PC-9 (cell line): ENCODE results near the gene POFUT2. TPM values are rescaled to one million over a fixed set of nuclear protein-coding genes. Genes with fewer than 3 reads are reported as not detected.
A peak's percentile ranks its signal among the peaks of the same experiment; 100 is the strongest.

Source experiments
- Bru-seq: library from RNA; stranded (reverse); fragments of 400-500 nt; gene quantifications from one replicate; lab custom pipeline; 2021; lab: Mats Ljungman, UMichigan
- BruChase-seq, 2 experiments: library from RNA; stranded (reverse); fragments of 400-500 nt; gene quantifications; one replicate each; lab custom pipeline; 2021; lab: Mats Ljungman, UMichigan
- BruUV-seq: library from RNA; stranded (reverse); fragments of 400-500 nt; replicated peaks from 2 replicates; lab custom pipeline; 2021; lab: Mats Ljungman, UMichigan
- CTCF ChIA-PET: fragments of 300-600 bp; sonication (Branson Sonifier 250); formaldehyde crosslinking; loops from one replicate; lab custom pipeline; 2022; ENCODE audit warnings: antibody characterized with exemption; lab: Charles Lee
- POLR2A ChIA-PET: fragments of 300-600 bp; sonication (Branson Sonifier 250); formaldehyde crosslinking; loops from one replicate; lab custom pipeline; 2022; ENCODE audit warnings: antibody characterized with exemption; ENCODE audit not compliant: unreplicated experiment; lab: Charles Lee
- DNase-seq, 2 experiments: peaks; one replicate each; pipeline versions ENCODE4 v3.0.0 to v3.0.0-alpha.2; 2015 to 2022; ENCODE audit warnings: mixed read lengths in 1 of 2
- H2AFZ ChIP-seq: fragments of 200-600 bp; sonication (generic); 2 replicates; pipeline ENCODE4 v1.8.1; 2017; ENCODE audit warnings: antibody characterized with exemption
- H3F3A ChIP-seq: fragments of 200-600 bp; sonication (generic); 2 replicates; pipeline ENCODE4 v1.8.1; 2017; ENCODE audit warnings: antibody characterized with exemption, mild to moderate bottlenecking, low read depth; ENCODE audit not compliant: insufficient read depth
- H3K27ac ChIP-seq: fragments of 200-600 bp; sonication (generic); 2 replicates; pipeline ENCODE4 v1.6.1; 2016; ENCODE audit warnings: mixed run types
- H3K27me3 ChIP-seq: fragments of 200-600 bp; sonication (generic); 2 replicates; pipeline ENCODE4 v1.6.1; 2016; ENCODE audit warnings: low read depth, mixed run types; ENCODE audit not compliant: insufficient read depth
- H3K36me3 ChIP-seq: fragments of 200-600 bp; sonication (generic); 2 replicates; pipeline ENCODE4 v1.6.1; 2016; ENCODE audit warnings: low read depth, mixed run types
- H3K4me1 ChIP-seq: fragments of 200-600 bp; sonication (generic); replicated peaks from 2 replicates; pipeline ENCODE4 v1.6.1; 2016; ENCODE audit warnings: mixed run types; ENCODE audit not compliant: insufficient read depth
- H3K4me2 ChIP-seq: fragments of 200-600 bp; sonication (generic); 2 replicates; pipeline ENCODE4 v1.6.1; 2017; ENCODE audit warnings: mixed run types
- H3K4me3 ChIP-seq: fragments of 200-600 bp; sonication (generic); 2 replicates; pipeline ENCODE4 v1.6.1; 2016; ENCODE audit warnings: mixed run types
- H3K79me2 ChIP-seq: fragments of 200-600 bp; sonication (generic); 2 replicates; pipeline ENCODE4 v1.6.1; 2017; ENCODE audit warnings: low read depth, mixed run types
- H3K9me2 ChIP-seq: fragments of 200-600 bp; sonication (generic); 2 replicates; pipeline ENCODE4 v1.8.1; 2017; ENCODE audit warnings: mild to moderate bottlenecking; ENCODE audit not compliant: insufficient read depth
- H3K9me3 ChIP-seq: fragments of 200-600 bp; sonication (generic); 2 replicates; pipeline ENCODE4 v1.8.1; 2016; ENCODE audit warnings: low read depth; ENCODE audit not compliant: insufficient read depth
- H4K20me1 ChIP-seq: fragments of 200-600 bp; sonication (generic); 2 replicates; pipeline ENCODE4 v1.8.1; 2017; ENCODE audit not compliant: insufficient read depth
- EZH2 ChIP-seq: fragments of 200-600 bp; sonication (generic); IDR thresholded peaks from 2 replicates; pipeline ENCODE4 v1.8.0; 2017; ENCODE audit warnings: antibody characterized with exemption, low read depth
- intact Hi-C: fragments of 100-400 bp; cut with micrococcal nuclease; formaldehyde crosslinking; loops from one replicate; pipeline ENCODE4 v1.10.0; 2022; ENCODE audit not compliant: unreplicated experiment
- long read RNA-seq: library from polyadenylated mRNA; stranded (forward); transcript quantifications from one replicate; pipeline ENCODE4 v2.0.0, GENCODE V29; 2022
- total RNA-seq: library from RNA; stranded (reverse); gene quantifications from 2 replicates; pipeline ENCODE4 v1.2.3, GENCODE V29; 2021
- TF ChIP-seq, protein P1 (sequence below): fragments of 200-600 bp; sonication (generic); conservative IDR thresholded peaks from 2 replicates; pipeline ENCODE4 v1.6.1; 2017; ENCODE audit warnings: mixed run types, antibody characterized with exemption, mild to moderate bottlenecking, moderate library complexity

POFUT2 gene
- total RNA-seq = 29.0 and 32.6 TPM in 2 replicates
- percentile 72 among the genes with signal in this experiment for Bru-seq, nascent RNA
- BruChase-seq, experiment 1, labeled RNA remaining after a 2-hour chase = percentile 83 among the genes with signal in this experiment
- percentile 88 among the genes with signal in this experiment for BruChase-seq, experiment 2, labeled RNA remaining after a 6-hour chase
- long read RNA-seq, transcript POFUT2-203 (9 exons, 2,871 nt) = major isoform, 14 of 32 reads
- long read RNA-seq, partial matches to known transcripts = 1 of 32 reads
- long read RNA-seq, other reads (novel, unspliced or antisense) = 17 of 32 reads

- intact Hi-C loops = no loop called here
- BruUV-seq = no TSS peak
- peak; percentile 75 to 96 for DNase-seq
These were observed at the start of gene POFUT2 for GRCh38 chr21:45287438-45288391. TSS of gene POFUT2 (minus strand) at chr21:45287895. CDS start at chr21:45287871, 24 bp downstream.

DNA sequence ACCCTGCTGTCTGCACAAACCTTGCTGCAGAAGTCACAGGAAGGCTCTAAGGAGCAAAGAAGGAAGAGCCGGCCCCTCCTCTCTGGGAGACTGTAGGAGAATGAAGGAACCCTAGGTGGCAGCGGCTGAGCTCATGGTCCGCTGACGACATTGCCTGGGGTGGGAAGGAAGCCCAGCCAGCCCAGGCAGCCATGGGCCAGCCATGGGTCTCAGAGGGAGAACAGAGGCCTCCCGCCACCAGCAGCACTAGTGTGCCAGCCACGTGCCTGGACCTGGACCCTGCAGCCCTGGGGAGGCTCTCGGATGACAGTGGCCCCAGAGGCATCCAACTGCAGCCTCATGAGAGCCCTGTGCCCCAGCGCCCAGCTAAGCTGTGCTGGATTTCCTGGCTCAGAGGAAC, 49.2 kb upstream of the POFUT2 start:
- intact Hi-C loops = no loop called here
- no peak for TF ChIP-seq EZH2
- TF ChIP-seq, protein P1, sequence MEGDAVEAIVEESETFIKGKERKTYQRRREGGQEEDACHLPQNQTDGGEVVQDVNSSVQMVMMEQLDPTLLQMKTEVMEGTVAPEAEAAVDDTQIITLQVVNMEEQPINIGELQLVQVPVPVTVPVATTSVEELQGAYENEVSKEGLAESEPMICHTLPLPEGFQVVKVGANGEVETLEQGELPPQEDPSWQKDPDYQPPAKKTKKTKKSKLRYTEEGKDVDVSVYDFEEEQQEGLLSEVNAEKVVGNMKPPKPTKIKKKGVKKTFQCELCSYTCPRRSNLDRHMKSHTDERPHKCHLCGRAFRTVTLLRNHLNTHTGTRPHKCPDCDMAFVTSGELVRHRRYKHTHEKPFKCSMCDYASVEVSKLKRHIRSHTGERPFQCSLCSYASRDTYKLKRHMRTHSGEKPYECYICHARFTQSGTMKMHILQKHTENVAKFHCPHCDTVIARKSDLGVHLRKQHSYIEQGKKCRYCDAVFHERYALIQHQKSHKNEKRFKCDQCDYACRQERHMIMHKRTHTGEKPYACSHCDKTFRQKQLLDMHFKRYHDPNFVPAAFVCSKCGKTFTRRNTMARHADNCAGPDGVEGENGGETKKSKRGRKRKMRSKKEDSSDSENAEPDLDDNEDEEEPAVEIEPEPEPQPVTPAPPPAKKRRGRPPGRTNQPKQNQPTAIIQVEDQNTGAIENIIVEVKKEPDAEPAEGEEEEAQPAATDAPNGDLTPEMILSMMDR = no peak
- Histone ChIP-seq H3K36me3 (no peaks in the 10 kb centered on the region), H3K27ac (no peak overlapping the region), H3K79me2 (no peaks in the 10 kb centered on the region), H3K4me3 (no peak overlapping the region), H4K20me1 (no peaks in the 10 kb centered on the region), H3K9me2 (no peaks in the 10 kb centered on the region), H3K4me1 (no peaks in the 10 kb centered on the region), H3K4me2 (no peak overlapping the region), H2AFZ (no peak overlapping the region), H3F3A (no peaks in the 10 kb centered on the region; the same call in 1 of the 2 replicates), H3K9me3 (no peaks in the 10 kb centered on the region), H3K27me3 (no peaks in the 10 kb centered on the region)
- no peak for DNase-seq
- CTCF ChIA-PET = no interaction called here
- no TSS peak for BruUV-seq
- POLR2A ChIA-PET = no interaction called here

More at GRCh38 chr21:45287438-45288391, at the start of gene POFUT2:
- Histone ChIP-seq H3K4me3 (peak within 1 kb of the TSS; percentile 79), H3K4me1 (no peaks in the 10 kb centered on the region), H3K36me3 (no peaks in the 10 kb centered on the region), H3K9me3 (no peaks in the 10 kb centered on the region), H3F3A (peaks cover 5% of the 10 kb centered on the region; the same call in 1 of the 2 replicates), H3K79me2 (peaks cover 9% of the 10 kb centered on the region; the same call in 1 of the 2 replicates), H3K4me2 (peak within 1 kb of the TSS; percentile 72), H4K20me1 (no peaks in the 10 kb centered on the region), H2AFZ (0 out of 2 replicates have a peak within 1 kb of the TSS, but pooled peaks have one; percentile 74), H3K27me3 (no peaks in the 10 kb centered on the region), H3K27ac (no peak within 1 kb of the TSS), H3K9me2 (no peaks in the 10 kb centered on the region)
- TF ChIP-seq, protein P1 = no peak
- TF ChIP-seq EZH2 = no peak
- ChIA-PET POLR2A (interaction anchor here (0.5 to 0.9 kb wide), 8 partner anchors 21 to 1560 kb away, joined by 3 to 6 read pairs (median 4); no protein-coding TSS in a partner anchor), CTCF (interaction anchor here (0.5 kb wide), 1 partner anchor 147 kb away, joined by 3 read pairs; no protein-coding TSS in a partner anchor)

DNA sequence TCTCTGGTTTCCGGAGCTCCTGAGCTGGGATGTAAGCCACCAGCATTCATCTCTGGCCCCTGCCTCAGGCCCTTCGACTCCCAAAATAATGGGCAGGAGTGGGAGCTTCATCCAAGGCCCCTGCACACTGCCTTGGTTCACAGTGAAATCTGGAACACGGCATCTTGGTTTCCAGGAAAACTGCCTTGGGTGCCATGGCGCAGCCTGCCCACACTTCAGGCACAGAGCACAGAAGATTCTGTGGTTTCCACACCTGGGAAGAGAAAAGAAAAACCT, 48.8 kb upstream of the POFUT2 start:
- Histone ChIP-seq H3K4me3 (no peak overlapping the region), H3K9me2 (no peaks in the 10 kb centered on the region), H3F3A (no peaks in the 10 kb centered on the region; the same call in 1 of the 2 replicates), H4K20me1 (no peaks in the 10 kb centered on the region), H2AFZ (no peak overlapping the region), H3K79me2 (no peaks in the 10 kb centered on the region), H3K27me3 (no peaks in the 10 kb centered on the region), H3K4me1 (no peaks in the 10 kb centered on the region), H3K9me3 (no peaks in the 10 kb centered on the region), H3K27ac (no peak overlapping the region), H3K36me3 (no peaks in the 10 kb centered on the region), H3K4me2 (no peak overlapping the region)
- ChIA-PET POLR2A (no interaction called here), CTCF (no interaction called here)
- DNase-seq = no peak
- intact Hi-C loops = no loop called here
- TF ChIP-seq, protein P1 = no peak
- TF ChIP-seq EZH2 = no peak
- no TSS peak for BruUV-seq
